ENCODE data around the gene TMIE. TPM values are rescaled to one million over a fixed set of nuclear protein-coding genes. Genes with fewer than 3 reads are reported as not detected.

The TMIE gene
- total RNA-seq, 4 donors from 2014 or later = 0.41 to 2.1 (median 1.6) TPM; not detected in 1

DNA sequence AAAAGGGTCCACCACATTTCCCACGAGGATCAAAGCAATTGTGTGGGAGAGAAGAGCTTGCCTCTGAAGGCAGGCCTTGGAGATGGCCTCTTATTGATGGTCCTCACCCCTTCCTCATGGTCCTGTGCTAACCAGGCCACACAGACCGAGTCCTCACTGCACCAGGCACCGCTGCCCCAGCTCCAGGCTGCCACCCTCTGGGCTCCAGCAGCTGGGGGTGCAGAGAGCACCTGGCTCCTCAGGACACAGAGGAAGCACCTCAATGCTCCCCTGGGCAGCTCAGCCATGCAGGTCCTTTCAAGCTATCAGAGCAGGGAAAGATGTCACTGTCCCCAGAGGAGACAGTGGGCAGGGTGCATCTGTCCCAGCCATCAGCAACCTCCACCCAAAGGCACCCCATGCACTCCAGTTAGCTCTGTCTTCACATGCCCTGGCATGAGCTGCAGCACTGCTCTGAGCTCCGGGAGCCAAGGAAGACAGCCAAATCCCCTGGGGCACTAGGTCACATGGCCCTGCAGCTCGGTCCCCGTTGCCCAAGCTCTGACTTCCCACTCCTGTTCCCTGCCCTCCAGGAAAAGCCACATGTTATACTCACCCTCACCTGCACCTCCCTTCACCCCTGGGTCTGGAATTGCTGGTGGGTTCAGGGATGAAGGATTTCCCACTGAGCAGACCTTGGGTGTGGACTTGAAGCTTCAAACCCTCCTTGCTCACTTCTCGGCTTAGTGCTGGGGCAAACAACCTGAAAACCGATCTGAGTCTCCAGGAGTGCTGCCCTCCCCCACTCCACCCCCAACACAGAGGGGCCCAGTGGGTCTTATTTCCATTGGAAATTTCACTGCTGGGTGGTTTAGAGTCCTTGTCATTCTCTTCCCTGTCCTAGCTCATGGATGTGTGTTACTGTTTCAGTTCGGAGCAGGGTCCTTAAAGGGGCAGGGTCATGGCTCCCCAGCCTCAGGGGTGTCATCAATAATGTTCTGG, 40.4 kb upstream of the TMIE start:
- Histone ChIP-seq H3K36me3 (no peaks in the 10 kb centered on the region), H3K4me1 (no peaks in the 10 kb centered on the region), H3K27me3 (no peaks in the 10 kb centered on the region), H3K4me3 (no peak overlapping the region), H3K27ac (no peak overlapping the region), H3K9me3 (no peaks in the 10 kb centered on the region)
- intact Hi-C loops (cut with DNase I; ENCODE audit: low total_unique reads) = no loop called here
- no peak for DNase-seq
- TF ChIP-seq, protein P1, sequence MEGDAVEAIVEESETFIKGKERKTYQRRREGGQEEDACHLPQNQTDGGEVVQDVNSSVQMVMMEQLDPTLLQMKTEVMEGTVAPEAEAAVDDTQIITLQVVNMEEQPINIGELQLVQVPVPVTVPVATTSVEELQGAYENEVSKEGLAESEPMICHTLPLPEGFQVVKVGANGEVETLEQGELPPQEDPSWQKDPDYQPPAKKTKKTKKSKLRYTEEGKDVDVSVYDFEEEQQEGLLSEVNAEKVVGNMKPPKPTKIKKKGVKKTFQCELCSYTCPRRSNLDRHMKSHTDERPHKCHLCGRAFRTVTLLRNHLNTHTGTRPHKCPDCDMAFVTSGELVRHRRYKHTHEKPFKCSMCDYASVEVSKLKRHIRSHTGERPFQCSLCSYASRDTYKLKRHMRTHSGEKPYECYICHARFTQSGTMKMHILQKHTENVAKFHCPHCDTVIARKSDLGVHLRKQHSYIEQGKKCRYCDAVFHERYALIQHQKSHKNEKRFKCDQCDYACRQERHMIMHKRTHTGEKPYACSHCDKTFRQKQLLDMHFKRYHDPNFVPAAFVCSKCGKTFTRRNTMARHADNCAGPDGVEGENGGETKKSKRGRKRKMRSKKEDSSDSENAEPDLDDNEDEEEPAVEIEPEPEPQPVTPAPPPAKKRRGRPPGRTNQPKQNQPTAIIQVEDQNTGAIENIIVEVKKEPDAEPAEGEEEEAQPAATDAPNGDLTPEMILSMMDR (IDR thresholded peaks at IDR 0.05) = no peak
- TF ChIP-seq POLR2A (IDR thresholded peaks at IDR 0.05) = no peak

- intact Hi-C loops (cut with DNase I; ENCODE audit: low total_unique reads) = no loop called here
- no peaks in the 10 kb centered on the region for H3K36me3 ChIP-seq
- DNase-seq = peak in 1 of 2 donors; percentile 7
- no peaks in the 10 kb centered on the region for H3K27me3 ChIP-seq
- H3K4me3 ChIP-seq = no peak overlapping the region
- no peak for TF ChIP-seq POLR2A (IDR thresholded peaks at IDR 0.05)
- TF ChIP-seq, protein P1 (IDR thresholded peaks at IDR 0.05) = no peak
- H3K9me3 ChIP-seq = no peaks in the 10 kb centered on the region
- H3K27ac ChIP-seq = no peak overlapping the region
- H3K4me1 ChIP-seq = no peaks in the 10 kb centered on the region
Measured at GRCh38 chr3:46661776-46662766, 39.1 kb upstream of the TMIE start.

- Histone ChIP-seq H3K4me3 (no peak overlapping the region), H3K27me3 (no peaks in the 10 kb centered on the region), H3K9me3 (no peaks in the 10 kb centered on the region), H3K27ac (no peak overlapping the region), H3K36me3 (no peaks in the 10 kb centered on the region), H3K4me1 (no peaks in the 10 kb centered on the region)
- no peak for TF ChIP-seq POLR2A (IDR thresholded peaks at IDR 0.05)
- TF ChIP-seq, protein P1 (IDR thresholded peaks at IDR 0.05) = no peak
- DNase-seq = peak; percentile 24 to 46
- intact Hi-C loops (cut with DNase I; ENCODE audit: low total_unique reads) = no loop called here
Measured at GRCh38 chr3:46662771-46663551, 38.2 kb upstream of the TMIE start.

- H3K27me3 ChIP-seq = no peaks in the 10 kb centered on the region
- H3K4me1 ChIP-seq = no peaks in the 10 kb centered on the region
- H3K4me3 ChIP-seq = no peak overlapping the region
- H3K9me3 ChIP-seq = no peaks in the 10 kb centered on the region
- intact Hi-C loops (cut with DNase I; ENCODE audit: low total_unique reads) = no loop called here
- no peak overlapping the region for H3K27ac ChIP-seq
- no peaks in the 10 kb centered on the region for H3K36me3 ChIP-seq
- no peak for TF ChIP-seq POLR2A (IDR thresholded peaks at IDR 0.05)
- TF ChIP-seq, protein P1 (IDR thresholded peaks at IDR 0.05) = peak in 1 of 4 experiments; percentile 8
- peak in 1 of 2 donors; percentile 12 for DNase-seq
Measured at GRCh38 chr3:46663591-46664135, 37.5 kb upstream of the TMIE start.

All from uterus (tissue), 4 donors.